Natural killer cell (primary cell): ENCODE results near the gene SELENOF. TPM values are rescaled to one million over a fixed set of nuclear protein-coding genes. Genes with fewer than 3 reads are reported as not detected.

Source experiments
- ATAC-seq, 3 donors: fragments of 150-1000 bp in 2 of 3; fragments of 200-7000 bp in 1 of 3; cut with Tn5 transposase; 1 replicate in 1 of 3; 2 replicates in 2 of 3; pipeline ENCODE4 v1.10.0; 2021; ENCODE audit warnings: mild to moderate bottlenecking in 2 of 3, moderate library complexity in 2 of 3
- DNase-seq, 2 donors: peaks; one replicate each; pipeline versions ENCODE4 v3.0.0 to v3.0.0-alpha.2; 2013 to 2021; ENCODE audit warnings: mixed read lengths in 1 of 2
- H3K27ac ChIP-seq: one replicate; pipeline ENCODE4 v1.5.1; 2013; ENCODE audit warnings: mild to moderate bottlenecking, low read length
- H3K27me3 ChIP-seq: one replicate; pipeline ENCODE4 v1.6.1; 2013; ENCODE audit warnings: low read length; ENCODE audit not compliant: control insufficient read depth, insufficient read depth
- H3K36me3 ChIP-seq: one replicate; pipeline ENCODE4 v1.6.1; 2013; ENCODE audit warnings: low read length; ENCODE audit not compliant: control insufficient read depth, insufficient read depth
- H3K4me1 ChIP-seq: one replicate; pipeline ENCODE4 v1.6.1; 2013; ENCODE audit warnings: low read length; ENCODE audit not compliant: control insufficient read depth, insufficient read depth
- H3K4me3 ChIP-seq: one replicate; pipeline ENCODE4 v1.5.1; 2013; ENCODE audit warnings: low read length
- H3K9me3 ChIP-seq: one replicate; pipeline ENCODE4 v1.6.1; 2013; ENCODE audit warnings: low read length; ENCODE audit not compliant: control insufficient read depth, insufficient read depth
- H3K27ac Mint-ChIP-seq, 2 donors: one replicate each; pipeline ENCODE4 v1.8.0; 2022; ENCODE audit warnings: mild to moderate bottlenecking in 2 of 2, mixed read lengths in 2 of 2, moderate library complexity in 1 of 2
- H3K27me3 Mint-ChIP-seq, 2 donors: one replicate each; pipeline ENCODE4 v1.8.0; 2022; ENCODE audit warnings: low read depth in 2 of 2, mixed read lengths in 2 of 2
- H3K36me3 Mint-ChIP-seq: one replicate; pipeline ENCODE4 v1.8.0; 2022; ENCODE audit warnings: mixed read lengths
- H3K4me1 Mint-ChIP-seq, 2 donors: one replicate each; pipeline ENCODE4 v1.8.0; 2022; ENCODE audit warnings: mixed read lengths in 2 of 2
- H3K4me3 Mint-ChIP-seq: one replicate; pipeline ENCODE4 v1.8.0; 2022; ENCODE audit warnings: mild to moderate bottlenecking, moderate library complexity, mixed read lengths
- H3K9me3 Mint-ChIP-seq, 2 donors: one replicate each; pipeline ENCODE4 v1.8.0; 2022; ENCODE audit warnings: mixed read lengths in 2 of 2
- CTCF ChIP-seq: fragments of 200-600 bp; IDR thresholded peaks from one replicate; pipeline ENCODE4 v1.8.0; 2022; ENCODE audit warnings: antibody characterized with exemption
- WGBS: methylation state at CpG from one replicate; pipeline ENCODE4 v1.1.7; 2013; ENCODE audit warnings: missing lambda C conversion rate; ENCODE audit not compliant: insufficient coverage; 5-methylcytosine and 5-hydroxymethylcytosine counted together
- intact Hi-C: fragments of 100-400 bp; cut with micrococcal nuclease; formaldehyde crosslinking; loops from one replicate; pipeline ENCODE4 v1.14.2; 2022
- total RNA-seq, 4 donors: library from RNA; stranded (reverse); fragments of 120-200 nt in 1 of 4; gene quantifications; one replicate each; pipeline versions ENCODE4 v1.2.3 to v1.2.4, GENCODE V29; 2013 to 2022

SELENOF gene
- total RNA-seq, 3 donors from 2014 or later (not counting 1 experiment from before 2014, with no cell fraction given) = 124 to 163 (median 137) TPM

GRCh38 chr1:86926883-86927282 is 13.0 kb upstream of the SELENOF start:
- Histone ChIP-seq H3K4me1 (no peaks in the 10 kb centered on the region), H3K27ac (no peak overlapping the region), H3K27me3 (no peaks in the 10 kb centered on the region), H3K36me3 (no peaks in the 10 kb centered on the region), H3K9me3 (peaks cover 4% of the 10 kb centered on the region), H3K4me3 (no peak overlapping the region)
- Mint-ChIP-seq H3K9me3 (peaks cover 5 to 6% of the 10 kb centered on the region in 2 donors), H3K4me1 (peaks cover 13 to 21% of the 10 kb centered on the region in 2 donors), H3K27ac (no peak overlapping the region), H3K36me3 (peaks cover 7% of the 10 kb centered on the region), H3K4me3 (no peak overlapping the region), H3K27me3 (no peaks in the 10 kb centered on the region)
- DNase-seq (no peak), ATAC-seq (no peak)
- no CpG with 5 or more reads among the region's 1 CpG for WGBS
- intact Hi-C loops = no loop called here
- no peak for TF ChIP-seq CTCF

- no peaks in the 10 kb centered on the region for H3K4me1 ChIP-seq
- H3K36me3 ChIP-seq = no peaks in the 10 kb centered on the region
- DNase-seq = no peak
- Mint-ChIP-seq H3K9me3 (peaks cover 5 to 6% of the 10 kb centered on the region in 2 donors), H3K36me3 (peaks cover 7% of the 10 kb centered on the region), H3K27ac (no peak overlapping the region), H3K4me1 (peaks cover 13 to 21% of the 10 kb centered on the region in 2 donors), H3K27me3 (no peaks in the 10 kb centered on the region), H3K4me3 (no peak overlapping the region)
- no peaks in the 10 kb centered on the region for H3K27me3 ChIP-seq
- H3K27ac ChIP-seq = no peak overlapping the region
- H3K9me3 ChIP-seq = peaks cover 4% of the 10 kb centered on the region
- intact Hi-C loops = no loop called here
- 100% methylated on average over 1 of the region's 1 CpG for WGBS
- no peak overlapping the region for H3K4me3 ChIP-seq
- TF ChIP-seq CTCF = no peak
- ATAC-seq = no peak
Observed at GRCh38 chr1:86925742-86926141, 11.8 kb upstream of the SELENOF start.

- Mint-ChIP-seq H3K4me3 (no peak overlapping the region), H3K4me1 (peaks cover 13 to 21% of the 10 kb centered on the region in 2 donors), H3K27ac (no peak overlapping the region), H3K27me3 (no peaks in the 10 kb centered on the region), H3K36me3 (peaks cover 7% of the 10 kb centered on the region), H3K9me3 (peaks cover 5 to 6% of the 10 kb centered on the region in 2 donors)
- no peak for TF ChIP-seq CTCF
- Histone ChIP-seq H3K4me3 (no peak overlapping the region), H3K4me1 (no peaks in the 10 kb centered on the region), H3K9me3 (peaks cover 4% of the 10 kb centered on the region), H3K36me3 (no peaks in the 10 kb centered on the region), H3K27ac (no peak overlapping the region), H3K27me3 (no peaks in the 10 kb centered on the region)
- intact Hi-C loops = no loop called here
- DNase-seq (no peak), ATAC-seq (no peak)
- 98% methylated on average over 8 of the region's 8 CpGs for WGBS
Observed at GRCh38 chr1:86924324-86924960, 10.5 kb upstream of the SELENOF start.

GRCh38 chr1:86922445-86922844 is 8.5 kb upstream of the SELENOF start:
- H3K9me3 Mint-ChIP-seq = peaks cover 5 to 6% of the 10 kb centered on the region in 2 donors
- ATAC-seq = no peak

More at GRCh38 chr1:86922445-86922844, 8.5 kb upstream of the SELENOF start:
- DNase-seq = no peak
- WGBS = no CpG with 5 or more reads among the region's 1 CpG
- TF ChIP-seq CTCF = no peak
- Histone ChIP-seq H3K27ac (no peak overlapping the region), H3K4me1 (no peaks in the 10 kb centered on the region), H3K9me3 (peaks cover 4% of the 10 kb centered on the region), H3K4me3 (no peak overlapping the region), H3K36me3 (no peaks in the 10 kb centered on the region), H3K27me3 (no peaks in the 10 kb centered on the region)
- intact Hi-C loops = no loop called here
- peaks cover 7% of the 10 kb centered on the region for H3K36me3 Mint-ChIP-seq
- peaks cover 13 to 15% of the 10 kb centered on the region in 2 donors for H3K4me1 Mint-ChIP-seq
- no peaks in the 10 kb centered on the region for H3K27me3 Mint-ChIP-seq
- H3K27ac Mint-ChIP-seq = no peak overlapping the region
- no peak overlapping the region for H3K4me3 Mint-ChIP-seq
